Thyroid gland (tissue), 4 donors: ENCODE results near the gene NHSL1. TPM values are rescaled to one million over a fixed set of nuclear protein-coding genes. Genes with fewer than 3 reads are reported as not detected.

ENCODE experiments used
- DNase-seq, 2 donors: peaks; one replicate each; pipeline ENCODE4 v3.0.0-alpha.2; 2019
- H3K27ac ChIP-seq, 3 donors: fragments of 200-600 bp; sonication (generic); 1 replicate in 2 of 3; 2 replicates in 1 of 3; pipeline ENCODE4 v1.5.1; 2016 to 2019; ENCODE audit warnings: mild to moderate bottlenecking in 1 of 3, moderate library complexity in 1 of 3
- H3K27me3 ChIP-seq: fragments of 200-600 bp; sonication (generic); one replicate; pipeline ENCODE4 v1.5.1; 2019
- H3K36me3 ChIP-seq, 2 donors: fragments of 200-600 bp; sonication (generic); one replicate each; pipeline ENCODE4 v1.5.1; 2016 to 2019
- H3K4me1 ChIP-seq, 2 donors: fragments of 200-600 bp; sonication (generic); one replicate each; pipeline ENCODE4 v1.5.1; 2017 to 2019
- H3K4me3 ChIP-seq, 3 donors: fragments of 200-600 bp; sonication (generic); replicated peaks in 1 of 3; 1 replicate in 2 of 3; 2 replicates in 1 of 3; pipeline ENCODE4 v1.5.1; 2016; ENCODE audit warnings: mild to moderate bottlenecking in 1 of 3
- H3K9me3 ChIP-seq: fragments of 200-600 bp; sonication (generic); one replicate; pipeline ENCODE4 v1.5.1; 2017
- CTCF ChIP-seq, 6 experiments: fragments of 200-600 bp in 3 of 6; fragments of 450-650 bp in 3 of 6; sonication (generic) in 3 of 6; IDR thresholded peaks; one replicate each; pipeline ENCODE4 v1.5.1; 2016 to 2019; ENCODE audit warnings: antibody characterized with exemption in 6 of 6, mild to moderate bottlenecking in 2 of 6, inconsistent platforms in 1 of 6, moderate library complexity in 1 of 6
- POLR2A ChIP-seq, 2 donors: fragments of 450-650 bp; IDR thresholded peaks; one replicate each; pipeline ENCODE4 v1.6.1; 2017; ENCODE audit warnings: antibody characterized with exemption in 2 of 2, mild to moderate bottlenecking in 2 of 2, moderate library complexity in 1 of 2
- WGBS, 2 donors: methylation state at CpG; one replicate each; pipeline ENCODE4 v1.1.5; 2017; 5-methylcytosine and 5-hydroxymethylcytosine counted together
- intact Hi-C: fragments of 100-400 bp; cut with DNase I; formaldehyde crosslinking; loops from one replicate; pipeline ENCODE4 v1.15.1; 2023
- total RNA-seq, 4 donors: library from RNA; depleted of rRNA; stranded (reverse); fragments of >200 nt; gene quantifications; one replicate each; pipeline ENCODE4 v1.2.3, GENCODE V29; 2016

Gene NHSL1
- total RNA-seq, 4 donors from 2014 or later, result 5.0 to 13.9 (median 8.6) TPM

DNA sequence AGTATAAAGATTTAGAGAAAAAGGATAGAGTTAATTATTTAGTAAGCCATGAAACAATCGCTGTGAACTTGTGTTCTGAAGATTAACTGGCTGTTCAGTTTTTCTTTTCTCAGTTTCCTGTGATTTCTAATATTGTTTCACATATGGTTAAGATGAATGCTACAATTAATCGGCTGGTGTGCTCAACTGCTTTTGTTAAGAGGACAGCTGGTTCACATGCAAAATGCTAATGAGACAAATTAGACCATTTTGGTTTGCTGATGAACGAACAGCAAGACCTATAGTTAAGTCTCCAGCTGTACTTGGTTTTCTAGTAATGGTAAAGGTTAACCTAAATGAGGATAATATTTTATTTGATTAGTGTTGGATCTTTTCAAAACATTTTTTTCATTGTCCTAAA lies 10.8 kb upstream of the NHSL1 start:
- no peaks in the 10 kb centered on the region for H3K36me3 ChIP-seq
- WGBS, 2 donors, result 80 to 85% methylated on average over 3 of the region's 3 CpGs
- TF ChIP-seq POLR2A (IDR thresholded peaks at IDR 0.05) (no peak), CTCF (IDR thresholded peaks at IDR 0.05) (no peak)
- intact Hi-C loops, result no loop called here
- H3K4me1 ChIP-seq, result no peaks in the 10 kb centered on the region
- no peaks in the 10 kb centered on the region for H3K27me3 ChIP-seq
- H3K4me3 ChIP-seq, result no peak overlapping the region
- no peaks in the 10 kb centered on the region for H3K9me3 ChIP-seq
- DNase-seq, result no peak
- no peak overlapping the region for H3K27ac ChIP-seq

DNA sequence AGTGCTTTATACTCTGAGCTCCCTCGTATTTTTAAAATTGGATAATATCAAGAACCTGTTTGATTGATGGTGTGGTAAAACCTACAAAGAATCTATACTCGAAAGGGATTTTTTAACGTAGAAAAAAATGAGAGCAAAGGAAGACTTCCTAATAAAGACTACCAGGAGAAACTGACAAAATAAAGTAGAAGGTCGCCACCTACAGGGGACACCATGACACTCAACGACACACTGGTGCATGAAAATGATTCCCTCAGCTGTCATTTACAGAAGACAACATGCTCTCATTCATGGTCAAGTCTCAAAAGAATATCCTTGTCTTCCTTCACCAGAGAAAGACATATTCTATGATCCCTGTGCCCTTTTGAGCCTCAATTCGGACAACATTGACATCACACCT lies 10.1 kb upstream of the NHSL1 start:
- 22 to 25% methylated on average over 6 of the region's 6 CpGs for WGBS, 2 donors
- H3K4me1 ChIP-seq, result no peaks in the 10 kb centered on the region
- H3K9me3 ChIP-seq, result no peaks in the 10 kb centered on the region
- no peaks in the 10 kb centered on the region for H3K27me3 ChIP-seq
- TF ChIP-seq POLR2A (IDR thresholded peaks at IDR 0.05) (no peak), CTCF (IDR thresholded peaks at IDR 0.05) (peak in 5 of 6 experiments; percentile 21 to 89 (median 68))
- H3K36me3 ChIP-seq, result no peaks in the 10 kb centered on the region
- no peak overlapping the region for H3K4me3 ChIP-seq
- DNase-seq, result peak; percentile 60 to 65
- intact Hi-C loops, result no loop called here
- H3K27ac ChIP-seq, result no peak overlapping the region

DNA sequence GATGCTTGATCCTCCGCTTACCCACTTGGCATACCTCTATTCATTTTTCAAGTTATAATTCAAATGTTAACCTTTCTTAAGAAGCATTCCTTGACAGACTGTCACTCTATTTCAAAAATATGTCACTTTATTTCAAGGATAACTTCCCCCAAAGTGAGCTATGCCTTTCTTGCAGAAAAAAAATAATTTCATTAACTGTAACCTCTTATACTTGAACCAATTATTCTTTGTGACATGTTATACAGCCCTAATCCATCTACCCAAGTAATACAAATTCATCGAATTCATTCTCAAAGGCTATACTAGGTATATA lies 9.3 kb upstream of the NHSL1 start:
- intact Hi-C loops, result no loop called here
- 92 to 95% methylated on average over 2 of the region's 2 CpGs for WGBS, 2 donors
- Histone ChIP-seq H3K9me3 (no peaks in the 10 kb centered on the region), H3K4me3 (no peak overlapping the region), H3K36me3 (no peaks in the 10 kb centered on the region), H3K27me3 (no peaks in the 10 kb centered on the region), H3K4me1 (no peaks in the 10 kb centered on the region), H3K27ac (no peak overlapping the region)
- TF ChIP-seq CTCF (IDR thresholded peaks at IDR 0.05) (no peak), POLR2A (IDR thresholded peaks at IDR 0.05) (no peak)
- DNase-seq, result no peak

DNA sequence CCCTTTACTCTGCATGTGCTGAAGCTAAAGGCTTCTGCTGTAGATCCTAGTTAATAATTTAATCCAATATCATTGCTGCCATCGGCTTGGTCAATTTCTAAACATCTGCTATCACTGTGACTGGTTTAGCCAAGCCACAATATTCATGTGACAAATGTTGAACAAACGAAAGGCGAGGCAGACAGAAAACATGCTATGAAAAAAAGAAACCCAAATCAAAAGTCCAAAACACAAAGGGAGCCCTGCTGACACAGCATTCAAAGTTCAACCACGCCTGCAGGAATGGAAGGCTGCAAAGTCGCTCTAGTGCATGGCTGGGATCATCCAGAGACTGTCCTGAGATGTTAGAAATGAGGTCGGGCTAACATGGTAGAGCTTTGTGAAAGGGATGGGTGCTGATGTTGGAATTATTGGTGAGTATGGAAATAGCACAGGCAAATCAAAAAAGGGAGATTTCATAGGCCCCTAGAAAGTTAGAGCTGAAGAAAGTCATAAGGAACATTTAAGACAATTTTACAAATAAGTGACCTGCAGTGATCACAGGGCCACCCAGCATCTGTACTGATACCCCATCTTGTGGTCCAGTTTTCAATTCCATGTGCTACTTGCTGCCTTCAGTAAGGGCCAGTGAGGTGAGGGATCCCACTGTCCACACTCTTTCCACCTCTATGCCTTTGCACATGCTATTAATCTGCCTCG lies 8.8 kb upstream of the NHSL1 start:
- Histone ChIP-seq H3K36me3 (no peaks in the 10 kb centered on the region), H3K4me3 (no peak overlapping the region), H3K9me3 (no peaks in the 10 kb centered on the region), H3K27me3 (no peaks in the 10 kb centered on the region), H3K27ac (no peak overlapping the region), H3K4me1 (no peaks in the 10 kb centered on the region)
- TF ChIP-seq CTCF (IDR thresholded peaks at IDR 0.05) (no peak), POLR2A (IDR thresholded peaks at IDR 0.05) (no peak)
- WGBS, 2 donors, result 89 to 90% methylated on average over 7 of the region's 7 CpGs
- intact Hi-C loops, result no loop called here
- no peak for DNase-seq

DNA sequence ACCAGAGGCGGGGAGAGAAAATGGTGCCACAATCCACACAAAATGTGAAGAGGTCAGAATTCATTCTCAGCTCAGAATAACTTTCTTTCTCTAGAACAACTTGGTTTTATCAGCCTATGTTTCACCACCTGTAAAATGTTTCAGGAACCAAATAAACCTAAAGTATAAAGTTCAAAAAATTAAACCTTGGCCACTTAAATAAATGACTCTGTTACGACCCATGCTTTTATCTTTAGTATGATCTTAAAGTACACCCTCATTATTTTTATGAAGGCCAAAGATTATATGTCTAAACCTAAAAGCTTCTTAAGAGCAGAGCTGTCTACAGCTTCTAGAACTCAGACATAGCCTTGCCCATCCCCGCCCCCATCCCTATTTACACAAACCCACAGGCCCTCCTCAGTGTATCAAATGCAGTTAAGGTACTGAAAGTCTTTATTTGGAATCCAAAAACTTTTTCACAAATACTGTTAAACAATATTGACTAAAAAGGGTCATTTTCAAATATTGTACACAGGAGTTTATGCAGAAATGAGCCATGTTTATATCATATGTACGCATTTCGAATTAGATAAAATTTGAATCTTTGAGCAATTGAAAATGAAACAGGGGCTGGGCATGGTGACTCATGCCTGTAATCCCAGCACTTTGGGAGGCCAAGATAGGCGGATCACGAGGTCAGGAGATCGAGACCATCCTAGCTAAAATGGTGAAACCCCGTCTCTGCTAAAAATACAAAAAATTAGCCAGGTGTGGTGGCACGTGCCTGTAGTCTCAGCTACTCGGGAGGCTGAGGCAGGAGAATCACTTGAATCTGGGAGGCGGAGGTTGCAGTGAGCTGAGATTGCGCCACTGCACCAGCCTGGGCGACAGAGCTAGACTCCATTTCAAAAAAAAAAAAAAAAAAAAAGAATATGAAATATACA lies 5.7 kb upstream of the NHSL1 start:
- Histone ChIP-seq H3K36me3 (no peaks in the 10 kb centered on the region), H3K4me1 (no peaks in the 10 kb centered on the region), H3K9me3 (no peaks in the 10 kb centered on the region), H3K4me3 (no peak overlapping the region), H3K27me3 (no peaks in the 10 kb centered on the region), H3K27ac (no peak overlapping the region)
- TF ChIP-seq POLR2A (IDR thresholded peaks at IDR 0.05) (no peak), CTCF (IDR thresholded peaks at IDR 0.05) (no peak)
- intact Hi-C loops, result no loop called here
- DNase-seq, result no peak
- WGBS, 2 donors, result 88 to 97% methylated on average over 14 of the region's 14 CpGs
